Ovary (tissue), 3 donors: ENCODE measurements around the gene OR8B3.

Experiments used
- CTCF ChIP-seq, 3 donors: fragments of 450-650 bp in 2 of 3; fragments of 200-600 bp in 1 of 3; IDR thresholded peaks; one replicate each; pipeline versions ENCODE4 v1.5.1 to v1.8.0; 2016 to 2022; ENCODE audit warnings: antibody characterized with exemption in 3 of 3, mild to moderate bottlenecking in 1 of 3
- EP300 ChIP-seq: sonication (generic); formaldehyde crosslinking; IDR thresholded peaks from one replicate; pipeline ENCODE4 v1.6.1; 2017; ENCODE audit warnings: antibody characterized with exemption
- POLR2A ChIP-seq: fragments of 450-650 bp; IDR thresholded peaks from one replicate; pipeline ENCODE4 v1.6.1; 2017; ENCODE audit warnings: antibody characterized with exemption, mild to moderate bottlenecking, moderate library complexity
- donor health status: DM: no; HTN: no; CAD: no.

GRCh38 chr11:124446916-124447315 lies 48.1 kb upstream of the OR8B3 start:
- no peak for TF ChIP-seq CTCF (IDR thresholded peaks at IDR 0.05)
- no peak for TF ChIP-seq POLR2A
- TF ChIP-seq EP300: no peak
